Astrocyte (in vitro differentiated cells and primary cell): Measurements from ENCODE around the gene ERLIN1.

Experiments
- EZH2 ChIP-seq: IDR thresholded peaks from 2 replicates; pipeline ENCODE4 v1.6.1; 2012; ENCODE audit warnings: mild to moderate bottlenecking, low read length, inconsistent platforms; ENCODE audit not compliant: insufficient read depth
- TF ChIP-seq, protein P1 (sequence below): IDR thresholded peaks from 2 replicates; pipeline ENCODE4 v1.5.1; 2011; ENCODE audit warnings: low read depth, mild to moderate bottlenecking, inconsistent platforms, low read length, moderate library complexity; ENCODE audit not compliant: insufficient read depth

DNA sequence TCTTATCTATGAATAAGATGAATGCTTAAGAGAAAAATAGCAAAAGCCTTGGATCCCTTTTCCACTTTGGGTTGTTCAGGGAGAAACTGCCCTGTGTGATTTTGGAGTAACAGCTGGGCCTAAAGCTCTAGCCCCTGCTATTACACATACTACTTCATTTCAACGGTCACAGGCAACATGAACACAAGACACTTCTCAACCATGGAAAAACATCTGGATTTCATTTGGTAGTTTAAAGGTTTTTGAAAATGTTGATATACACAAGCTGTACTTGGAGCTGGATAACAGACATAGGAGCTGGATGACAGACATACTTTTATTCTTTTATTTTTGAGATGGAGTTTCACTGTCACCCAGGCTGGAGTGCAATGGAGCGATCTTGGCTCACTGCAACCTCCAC, 46.3 kb upstream of the ERLIN1 start:
- TF ChIP-seq, protein P1, sequence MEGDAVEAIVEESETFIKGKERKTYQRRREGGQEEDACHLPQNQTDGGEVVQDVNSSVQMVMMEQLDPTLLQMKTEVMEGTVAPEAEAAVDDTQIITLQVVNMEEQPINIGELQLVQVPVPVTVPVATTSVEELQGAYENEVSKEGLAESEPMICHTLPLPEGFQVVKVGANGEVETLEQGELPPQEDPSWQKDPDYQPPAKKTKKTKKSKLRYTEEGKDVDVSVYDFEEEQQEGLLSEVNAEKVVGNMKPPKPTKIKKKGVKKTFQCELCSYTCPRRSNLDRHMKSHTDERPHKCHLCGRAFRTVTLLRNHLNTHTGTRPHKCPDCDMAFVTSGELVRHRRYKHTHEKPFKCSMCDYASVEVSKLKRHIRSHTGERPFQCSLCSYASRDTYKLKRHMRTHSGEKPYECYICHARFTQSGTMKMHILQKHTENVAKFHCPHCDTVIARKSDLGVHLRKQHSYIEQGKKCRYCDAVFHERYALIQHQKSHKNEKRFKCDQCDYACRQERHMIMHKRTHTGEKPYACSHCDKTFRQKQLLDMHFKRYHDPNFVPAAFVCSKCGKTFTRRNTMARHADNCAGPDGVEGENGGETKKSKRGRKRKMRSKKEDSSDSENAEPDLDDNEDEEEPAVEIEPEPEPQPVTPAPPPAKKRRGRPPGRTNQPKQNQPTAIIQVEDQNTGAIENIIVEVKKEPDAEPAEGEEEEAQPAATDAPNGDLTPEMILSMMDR, result no peak
- no peak for TF ChIP-seq EZH2
